ELR (cell line): ENCODE measurements around the gene RABGAP1L.
"Not testable (repeated sequence)": the region's sequence is repeated elsewhere in the genome, so short reads cannot be mapped to it uniquely, and the experiment has no call there.

Experiments used
- DNase-seq: peaks from one replicate; pipeline ENCODE4 v3.0.0-alpha.2; 2015; ENCODE audit warnings: low read depth

Gene RABGAP1L

GRCh38 chr1:174999216-174999935, 840.1 kb downstream of the RABGAP1L start:
- DNase-seq: peak; percentile 98

- peak; percentile 49 for DNase-seq
Measured at GRCh38 chr1:174999936-175000696, 840.8 kb downstream of the RABGAP1L start, which contains the start of gene CACYBP. Gene CACYBP, plus strand, starts transcription at chr1:174999947. Its CDS starts 234 bp downstream, at chr1:175000181.

GRCh38 chr1:175000697-175001187, 841.4 kb downstream of the RABGAP1L start:
- DNase-seq: peak; percentile 49

GRCh38 chr1:175002910-175003517, 843.7 kb downstream of the RABGAP1L start:
- no peak for DNase-seq

GRCh38 chr1:175003521-175003920, 844.2 kb downstream of the RABGAP1L start:
- DNase-seq: no peak

GRCh38 chr1:175005085-175005783, 845.9 kb downstream of the RABGAP1L start:
- DNase-seq: peak; percentile 63

- no peak for DNase-seq
Measured at GRCh38 chr1:175009532-175009931, 850.2 kb downstream of the RABGAP1L start.

GRCh38 chr1:175013445-175013844, 854.1 kb downstream of the RABGAP1L start:
- no peak for DNase-seq

GRCh38 chr1:175015243-175015642, 855.9 kb downstream of the RABGAP1L start:
- peak; percentile 86 for DNase-seq

- no peak for DNase-seq
Measured at GRCh38 chr1:175019524-175019923, 860.2 kb downstream of the RABGAP1L start.

GRCh38 chr1:175023043-175023921, 864.0 kb downstream of the RABGAP1L start, which contains the start of gene MRPS14:
Gene MRPS14, minus strand, starts transcription at chr1:175023425. Its CDS starts 17 bp downstream, at chr1:175023408.
- DNase-seq: peak; percentile 98

- DNase-seq: not testable (repeated sequence)
Measured at GRCh38 chr1:175023922-175024242, 864.6 kb downstream of the RABGAP1L start.

- DNase-seq: no peak
Measured at GRCh38 chr1:175024773-175025172, 865.5 kb downstream of the RABGAP1L start.

- no peak for DNase-seq
Measured at GRCh38 chr1:175033953-175034352, 874.6 kb downstream of the RABGAP1L start.

- DNase-seq: no peak
Measured at GRCh38 chr1:175034775-175035174, 875.5 kb downstream of the RABGAP1L start.

- DNase-seq: no peak
Measured at GRCh38 chr1:175035865-175036264, 876.5 kb downstream of the RABGAP1L start.

GRCh38 chr1:175036476-175036875, 877.2 kb downstream of the RABGAP1L start:
- no peak for DNase-seq

- no peak for DNase-seq
Measured at GRCh38 chr1:175037416-175037815, 878.1 kb downstream of the RABGAP1L start.

GRCh38 chr1:175040324-175040879, 881.1 kb downstream of the RABGAP1L start:
- DNase-seq: no peak

- no peak for DNase-seq
Measured at GRCh38 chr1:175042650-175043049, 883.3 kb downstream of the RABGAP1L start.

- DNase-seq: no peak
Measured at GRCh38 chr1:175043824-175044223, 884.5 kb downstream of the RABGAP1L start.
